Stimulated activated CD4-positive, alpha-beta T cell treated with anti-CD3 and anti-CD28 coated beads, Interleukin-2, amount 100 ng/mL, for 4 hours (primary cell): ENCODE measurements around the gene MYDGF.

Source experiments
- DNase-seq: peaks from one replicate; pipeline ENCODE4 v3.0.0-alpha.2; 2020; ENCODE audit warnings: low read depth

MYDGF gene

GRCh38 chr19:4673726-4674125, 3.6 kb upstream of the MYDGF start:
- DNase-seq = no peak

- no peak for DNase-seq
Measured at GRCh38 chr19:4673216-4673615, 3.1 kb upstream of the MYDGF start.

- DNase-seq = no peak
Measured at GRCh38 chr19:4671185-4671851, 1.2 kb upstream of the MYDGF start.

- DNase-seq = no peak
Measured at GRCh38 chr19:4664642-4665041, 5.5 kb downstream of the MYDGF start.

GRCh38 chr19:4662812-4663211, 7.3 kb downstream of the MYDGF start:
- no peak for DNase-seq

- no peak for DNase-seq
Measured at GRCh38 chr19:4662020-4662695, 8.0 kb downstream of the MYDGF start.

- no peak for DNase-seq
Measured at GRCh38 chr19:4660993-4661392, 9.1 kb downstream of the MYDGF start.

GRCh38 chr19:4660181-4660791, 9.9 kb downstream of the MYDGF start:
- no peak for DNase-seq

GRCh38 chr19:4657835-4658234, 12.3 kb downstream of the MYDGF start:
- no peak for DNase-seq

- DNase-seq = no peak
Measured at GRCh38 chr19:4657262-4657661, 12.9 kb downstream of the MYDGF start.

GRCh38 chr19:4656102-4656501, 14.0 kb downstream of the MYDGF start:
- no peak for DNase-seq

GRCh38 chr19:4654437-4655361, 15.4 kb downstream of the MYDGF start:
- DNase-seq = no peak

GRCh38 chr19:4653793-4654436, 16.2 kb downstream of the MYDGF start:
- no peak for DNase-seq

- no peak for DNase-seq
Measured at GRCh38 chr19:4652075-4652474, 18.1 kb downstream of the MYDGF start.

GRCh38 chr19:4650159-4650558, 20.0 kb downstream of the MYDGF start:
- DNase-seq = no peak

GRCh38 chr19:4649392-4650047, 20.6 kb downstream of the MYDGF start:
- no peak for DNase-seq

GRCh38 chr19:4647676-4648644, 22.2 kb downstream of the MYDGF start:
- no peak for DNase-seq

- no peak for DNase-seq
Measured at GRCh38 chr19:4645718-4646117, 24.4 kb downstream of the MYDGF start.

GRCh38 chr19:4642625-4643024, 27.5 kb downstream of the MYDGF start:
- DNase-seq = no peak

- DNase-seq = no peak
Measured at GRCh38 chr19:4641132-4641531, 29.0 kb downstream of the MYDGF start.
